ENCODE measurements around the gene ASTN1.

GRCh38 chr1:177186639-177187038 lies 22.1 kb upstream of the ASTN1 start:
- TF ChIP-seq ZNF184 (tag by site-specific recombination; IDR thresholded peaks at IDR 0.05) (no peak), ZNF221 (tag by site-specific recombination; IDR thresholded peaks at IDR 0.05; ENCODE audit: borderline replicate concordance) (no peak), ELK4 (IDR thresholded peaks at IDR 0.05; ENCODE audit: borderline replicate concordance, low read depth, low read length) (no peak), REPIN1 (tag by site-specific recombination; IDR thresholded peaks at IDR 0.05; ENCODE audit: low read depth) (no peak), ZNF76 (tag by site-specific recombination; IDR thresholded peaks at IDR 0.05; ENCODE audit: borderline replicate concordance, low read depth) (no peak), ZSCAN5A (tag by site-specific recombination; IDR thresholded peaks at IDR 0.05) (no peak), ZNF274 (IDR thresholded peaks at IDR 0.05; ENCODE audit: low read length) (no peak), ZNF274 (tag by site-specific recombination; IDR thresholded peaks at IDR 0.05; ENCODE audit: borderline replicate concordance) (no peak), ZNF626 (tag by site-specific recombination; IDR thresholded peaks at IDR 0.05) (no peak)
- TF ChIP-seq, protein P1, sequence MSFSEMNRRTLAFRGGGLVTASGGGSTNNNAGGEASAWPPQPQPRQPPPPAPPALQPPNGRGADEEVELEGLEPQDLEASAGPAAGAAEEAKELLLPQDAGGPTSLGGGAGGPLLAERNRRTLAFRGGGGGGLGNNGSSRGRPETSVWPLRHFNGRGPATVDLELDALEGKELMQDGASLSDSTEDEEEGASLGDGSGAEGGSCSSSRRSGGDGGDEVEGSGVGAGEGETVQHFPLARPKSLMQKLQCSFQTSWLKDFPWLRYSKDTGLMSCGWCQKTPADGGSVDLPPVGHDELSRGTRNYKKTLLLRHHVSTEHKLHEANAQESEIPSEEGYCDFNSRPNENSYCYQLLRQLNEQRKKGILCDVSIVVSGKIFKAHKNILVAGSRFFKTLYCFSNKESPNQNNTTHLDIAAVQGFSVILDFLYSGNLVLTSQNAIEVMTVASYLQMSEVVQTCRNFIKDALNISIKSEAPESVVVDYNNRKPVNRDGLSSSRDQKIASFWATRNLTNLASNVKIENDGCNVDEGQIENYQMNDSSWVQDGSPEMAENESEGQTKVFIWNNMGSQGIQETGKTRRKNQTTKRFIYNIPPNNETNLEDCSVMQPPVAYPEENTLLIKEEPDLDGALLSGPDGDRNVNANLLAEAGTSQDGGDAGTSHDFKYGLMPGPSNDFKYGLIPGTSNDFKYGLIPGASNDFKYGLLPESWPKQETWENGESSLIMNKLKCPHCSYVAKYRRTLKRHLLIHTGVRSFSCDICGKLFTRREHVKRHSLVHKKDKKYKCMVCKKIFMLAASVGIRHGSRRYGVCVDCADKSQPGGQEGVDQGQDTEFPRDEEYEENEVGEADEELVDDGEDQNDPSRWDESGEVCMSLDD (tag by site-specific recombination; IDR thresholded peaks at IDR 0.05): no peak
- TF ChIP-seq, protein P2, sequence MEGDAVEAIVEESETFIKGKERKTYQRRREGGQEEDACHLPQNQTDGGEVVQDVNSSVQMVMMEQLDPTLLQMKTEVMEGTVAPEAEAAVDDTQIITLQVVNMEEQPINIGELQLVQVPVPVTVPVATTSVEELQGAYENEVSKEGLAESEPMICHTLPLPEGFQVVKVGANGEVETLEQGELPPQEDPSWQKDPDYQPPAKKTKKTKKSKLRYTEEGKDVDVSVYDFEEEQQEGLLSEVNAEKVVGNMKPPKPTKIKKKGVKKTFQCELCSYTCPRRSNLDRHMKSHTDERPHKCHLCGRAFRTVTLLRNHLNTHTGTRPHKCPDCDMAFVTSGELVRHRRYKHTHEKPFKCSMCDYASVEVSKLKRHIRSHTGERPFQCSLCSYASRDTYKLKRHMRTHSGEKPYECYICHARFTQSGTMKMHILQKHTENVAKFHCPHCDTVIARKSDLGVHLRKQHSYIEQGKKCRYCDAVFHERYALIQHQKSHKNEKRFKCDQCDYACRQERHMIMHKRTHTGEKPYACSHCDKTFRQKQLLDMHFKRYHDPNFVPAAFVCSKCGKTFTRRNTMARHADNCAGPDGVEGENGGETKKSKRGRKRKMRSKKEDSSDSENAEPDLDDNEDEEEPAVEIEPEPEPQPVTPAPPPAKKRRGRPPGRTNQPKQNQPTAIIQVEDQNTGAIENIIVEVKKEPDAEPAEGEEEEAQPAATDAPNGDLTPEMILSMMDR (tag by site-specific recombination; IDR thresholded peaks at IDR 0.05): no peak
- TF ChIP-seq, protein P3, sequence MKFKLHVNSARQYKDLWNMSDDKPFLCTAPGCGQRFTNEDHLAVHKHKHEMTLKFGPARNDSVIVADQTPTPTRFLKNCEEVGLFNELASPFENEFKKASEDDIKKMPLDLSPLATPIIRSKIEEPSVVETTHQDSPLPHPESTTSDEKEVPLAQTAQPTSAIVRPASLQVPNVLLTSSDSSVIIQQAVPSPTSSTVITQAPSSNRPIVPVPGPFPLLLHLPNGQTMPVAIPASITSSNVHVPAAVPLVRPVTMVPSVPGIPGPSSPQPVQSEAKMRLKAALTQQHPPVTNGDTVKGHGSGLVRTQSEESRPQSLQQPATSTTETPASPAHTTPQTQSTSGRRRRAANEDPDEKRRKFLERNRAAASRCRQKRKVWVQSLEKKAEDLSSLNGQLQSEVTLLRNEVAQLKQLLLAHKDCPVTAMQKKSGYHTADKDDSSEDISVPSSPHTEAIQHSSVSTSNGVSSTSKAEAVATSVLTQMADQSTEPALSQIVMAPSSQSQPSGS (tag by site-specific recombination; IDR thresholded peaks at IDR 0.05; ENCODE audit: low read depth): no peak
- TF ChIP-seq, protein P4, sequence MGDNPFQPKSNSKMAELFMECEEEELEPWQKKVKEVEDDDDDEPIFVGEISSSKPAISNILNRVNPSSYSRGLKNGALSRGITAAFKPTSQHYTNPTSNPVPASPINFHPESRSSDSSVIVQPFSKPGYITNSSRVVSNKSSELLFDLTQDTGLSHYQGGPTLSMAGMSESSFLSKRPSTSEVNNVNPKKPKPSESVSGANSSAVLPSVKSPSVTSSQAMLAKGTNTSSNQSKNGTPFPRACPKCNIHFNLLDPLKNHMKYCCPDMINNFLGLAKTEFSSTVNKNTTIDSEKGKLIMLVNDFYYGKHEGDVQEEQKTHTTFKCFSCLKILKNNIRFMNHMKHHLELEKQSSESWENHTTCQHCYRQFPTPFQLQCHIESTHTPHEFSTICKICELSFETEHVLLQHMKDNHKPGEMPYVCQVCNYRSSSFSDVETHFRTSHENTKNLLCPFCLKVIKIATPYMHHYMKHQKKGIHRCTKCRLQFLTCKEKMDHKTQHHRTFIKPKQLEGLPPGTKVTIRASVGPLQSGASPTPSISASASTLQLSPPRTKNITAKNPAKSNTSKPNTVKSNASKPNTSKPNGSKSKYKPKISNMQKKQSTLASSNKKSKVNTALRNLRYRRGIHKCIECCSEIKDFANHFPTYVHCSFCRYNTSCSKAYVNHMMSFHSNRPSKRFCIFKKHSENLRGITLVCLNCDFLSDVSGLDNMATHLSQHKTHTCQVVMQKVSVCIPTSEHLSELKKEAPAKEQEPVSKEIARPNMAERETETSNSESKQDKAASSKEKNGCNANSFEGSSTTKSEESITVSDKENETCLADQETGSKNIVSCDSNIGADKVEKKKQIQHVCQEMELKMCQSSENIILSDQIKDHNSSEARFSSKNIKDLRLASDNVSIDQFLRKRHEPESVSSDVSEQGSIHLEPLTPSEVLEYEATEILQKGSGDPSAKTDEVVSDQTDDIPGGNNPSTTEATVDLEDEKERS (tag by site-specific recombination; IDR thresholded peaks at IDR 0.05): no peak
- TF ChIP-seq, protein P5, sequence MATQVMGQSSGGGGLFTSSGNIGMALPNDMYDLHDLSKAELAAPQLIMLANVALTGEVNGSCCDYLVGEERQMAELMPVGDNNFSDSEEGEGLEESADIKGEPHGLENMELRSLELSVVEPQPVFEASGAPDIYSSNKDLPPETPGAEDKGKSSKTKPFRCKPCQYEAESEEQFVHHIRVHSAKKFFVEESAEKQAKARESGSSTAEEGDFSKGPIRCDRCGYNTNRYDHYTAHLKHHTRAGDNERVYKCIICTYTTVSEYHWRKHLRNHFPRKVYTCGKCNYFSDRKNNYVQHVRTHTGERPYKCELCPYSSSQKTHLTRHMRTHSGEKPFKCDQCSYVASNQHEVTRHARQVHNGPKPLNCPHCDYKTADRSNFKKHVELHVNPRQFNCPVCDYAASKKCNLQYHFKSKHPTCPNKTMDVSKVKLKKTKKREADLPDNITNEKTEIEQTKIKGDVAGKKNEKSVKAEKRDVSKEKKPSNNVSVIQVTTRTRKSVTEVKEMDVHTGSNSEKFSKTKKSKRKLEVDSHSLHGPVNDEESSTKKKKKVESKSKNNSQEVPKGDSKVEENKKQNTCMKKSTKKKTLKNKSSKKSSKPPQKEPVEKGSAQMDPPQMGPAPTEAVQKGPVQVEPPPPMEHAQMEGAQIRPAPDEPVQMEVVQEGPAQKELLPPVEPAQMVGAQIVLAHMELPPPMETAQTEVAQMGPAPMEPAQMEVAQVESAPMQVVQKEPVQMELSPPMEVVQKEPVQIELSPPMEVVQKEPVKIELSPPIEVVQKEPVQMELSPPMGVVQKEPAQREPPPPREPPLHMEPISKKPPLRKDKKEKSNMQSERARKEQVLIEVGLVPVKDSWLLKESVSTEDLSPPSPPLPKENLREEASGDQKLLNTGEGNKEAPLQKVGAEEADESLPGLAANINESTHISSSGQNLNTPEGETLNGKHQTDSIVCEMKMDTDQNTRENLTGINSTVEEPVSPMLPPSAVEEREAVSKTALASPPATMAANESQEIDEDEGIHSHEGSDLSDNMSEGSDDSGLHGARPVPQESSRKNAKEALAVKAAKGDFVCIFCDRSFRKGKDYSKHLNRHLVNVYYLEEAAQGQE (tag by site-specific recombination; IDR thresholded peaks at IDR 0.05): no peak
